ENCODE data around the gene CX3CL1. TPM values are rescaled to one million over a fixed set of nuclear protein-coding genes. Genes with fewer than 3 reads are reported as not detected.

Gene CX3CL1
- total and polyA plus RNA-seq, 7 donors, result 3.3 to 13.5 (median 6.2) TPM

DNA sequence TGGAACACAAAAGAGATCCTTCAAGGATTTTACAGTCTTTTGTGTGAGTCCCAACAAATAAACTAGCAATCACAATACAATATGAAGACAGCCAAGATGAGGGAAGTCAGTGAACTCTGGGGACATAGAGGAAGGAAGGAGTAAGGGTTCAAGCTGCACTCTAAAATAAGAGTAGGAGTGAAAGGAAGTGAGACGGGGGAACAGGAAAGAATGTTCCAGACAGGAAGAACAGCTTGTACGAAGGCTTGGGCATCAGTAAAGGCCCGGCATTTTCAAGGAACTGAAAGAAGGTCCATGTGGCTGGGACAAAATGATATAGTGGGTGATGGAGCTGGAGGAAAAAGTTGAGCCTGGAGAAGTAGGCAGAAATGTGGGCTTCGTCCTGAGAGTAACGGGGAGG, 36.8 kb downstream of the CX3CL1 start:
- 69 to 86% (median 71%) methylated on average over 5 of the region's 5 CpGs for WGBS, 3 donors
- Histone ChIP-seq H3K27ac (no peak overlapping the region), H3K36me3 (ENCODE audit: insufficient read depth in 1 of 2, low read depth in 1 of 2) (no peaks in the 10 kb centered on the region), H3K9me3 (no peaks in the 10 kb centered on the region), H3K27me3 (ENCODE audit: insufficient read depth in 3 of 3, low read length in 2 of 3) (peaks cover 0 to 9% (median 0%) of the 10 kb centered on the region in 3 donors), H3K4me1 (no peaks in the 10 kb centered on the region), H3K4me3 (no peak overlapping the region)
- DNase-seq (no peak), ATAC-seq (no peak)
- TF ChIP-seq, protein P1, sequence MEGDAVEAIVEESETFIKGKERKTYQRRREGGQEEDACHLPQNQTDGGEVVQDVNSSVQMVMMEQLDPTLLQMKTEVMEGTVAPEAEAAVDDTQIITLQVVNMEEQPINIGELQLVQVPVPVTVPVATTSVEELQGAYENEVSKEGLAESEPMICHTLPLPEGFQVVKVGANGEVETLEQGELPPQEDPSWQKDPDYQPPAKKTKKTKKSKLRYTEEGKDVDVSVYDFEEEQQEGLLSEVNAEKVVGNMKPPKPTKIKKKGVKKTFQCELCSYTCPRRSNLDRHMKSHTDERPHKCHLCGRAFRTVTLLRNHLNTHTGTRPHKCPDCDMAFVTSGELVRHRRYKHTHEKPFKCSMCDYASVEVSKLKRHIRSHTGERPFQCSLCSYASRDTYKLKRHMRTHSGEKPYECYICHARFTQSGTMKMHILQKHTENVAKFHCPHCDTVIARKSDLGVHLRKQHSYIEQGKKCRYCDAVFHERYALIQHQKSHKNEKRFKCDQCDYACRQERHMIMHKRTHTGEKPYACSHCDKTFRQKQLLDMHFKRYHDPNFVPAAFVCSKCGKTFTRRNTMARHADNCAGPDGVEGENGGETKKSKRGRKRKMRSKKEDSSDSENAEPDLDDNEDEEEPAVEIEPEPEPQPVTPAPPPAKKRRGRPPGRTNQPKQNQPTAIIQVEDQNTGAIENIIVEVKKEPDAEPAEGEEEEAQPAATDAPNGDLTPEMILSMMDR (IDR thresholded peaks at IDR 0.05), result no peak
- intact Hi-C loops (cut with DNase I), result no loop called here

DNA sequence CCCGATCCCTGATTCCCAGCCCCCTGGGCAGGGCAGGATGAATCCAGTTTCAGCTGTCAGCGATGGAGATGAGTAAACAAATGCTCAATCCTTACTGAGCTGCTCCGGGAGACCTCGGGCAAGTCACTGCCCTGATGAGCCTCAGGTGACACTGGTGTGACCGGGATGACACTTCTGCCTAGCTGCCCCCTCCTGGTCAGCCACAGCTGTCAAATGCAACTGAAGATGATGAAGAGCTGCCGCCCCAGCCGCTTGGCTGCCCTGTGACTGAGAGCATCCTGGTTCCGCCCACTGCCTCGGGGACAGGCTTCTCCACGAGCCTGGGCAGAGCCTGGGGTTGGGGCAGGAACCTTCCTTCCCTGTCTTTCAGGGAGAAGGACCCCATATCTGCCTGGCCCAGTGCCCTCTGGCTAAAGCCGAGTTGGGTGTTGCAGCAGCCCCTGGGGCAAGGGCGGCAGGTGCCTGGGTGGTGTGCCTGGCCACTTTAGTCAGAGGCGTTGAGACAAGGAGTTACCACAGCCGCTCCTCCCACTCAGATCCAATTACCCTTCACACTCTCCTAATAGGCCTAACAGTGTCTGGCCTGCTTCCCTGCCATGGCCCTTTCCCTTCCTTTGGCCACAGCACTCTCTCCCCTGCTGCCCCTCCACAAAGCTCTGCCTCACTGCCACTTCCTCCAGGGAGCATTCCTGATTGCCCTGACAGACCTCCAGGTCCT, 37.7 kb downstream of the CX3CL1 start:
- no peaks in the 10 kb centered on the region for H3K36me3 ChIP-seq (ENCODE audit: insufficient read depth in 1 of 2, low read depth in 1 of 2)
- no peaks in the 10 kb centered on the region for H3K9me3 ChIP-seq
- H3K4me3 ChIP-seq, result no peak overlapping the region
- ATAC-seq (peak in 1 of 4 donors; percentile 31), DNase-seq (no peak)
- WGBS, 3 donors, result 49 to 56% (median 54%) methylated on average over 12 to 14 of the region's 14 CpGs
- TF ChIP-seq, protein P1 (IDR thresholded peaks at IDR 0.05), result no peak
- no peaks in the 10 kb centered on the region for H3K4me1 ChIP-seq
- peaks cover 0 to 9% (median 0%) of the 10 kb centered on the region in 3 donors for H3K27me3 ChIP-seq (ENCODE audit: insufficient read depth in 3 of 3, low read length in 2 of 3)
- intact Hi-C loops (cut with DNase I), result loop anchor here in 1 of 2 donors (10.0 kb wide), 1 partner anchor 325 kb away; no protein-coding TSS in a partner anchor
- no peak overlapping the region for H3K27ac ChIP-seq

DNA sequence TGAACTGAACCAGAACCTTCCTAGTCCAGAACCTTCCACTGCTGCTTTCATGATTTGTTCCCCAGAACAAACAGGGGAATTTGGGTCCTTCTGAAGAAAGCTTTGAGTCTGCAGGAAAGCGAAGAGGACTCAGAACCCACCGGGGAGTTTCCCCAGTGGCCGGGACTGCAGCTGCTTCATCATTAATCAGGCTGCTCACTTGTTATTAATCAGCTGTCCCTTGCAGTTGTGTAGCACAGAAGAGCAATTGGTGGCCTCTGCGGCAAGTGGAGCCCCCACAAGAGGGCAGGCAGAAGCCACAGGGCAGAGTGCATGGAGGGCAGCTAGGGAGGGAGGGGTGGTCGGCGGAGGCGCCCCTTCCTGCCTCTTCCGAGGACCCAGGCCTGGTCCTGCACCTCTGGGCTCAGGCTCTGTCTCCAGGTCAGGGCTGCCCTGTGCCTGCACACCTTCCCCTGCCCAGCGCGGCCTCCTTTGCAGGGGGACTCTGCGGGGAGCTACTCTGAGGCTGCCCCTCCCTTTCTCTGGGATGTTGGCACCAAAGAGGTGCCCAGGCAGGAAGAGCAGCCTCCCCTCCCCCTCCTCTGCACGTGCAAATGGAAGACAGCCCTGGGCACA, 39.2 kb downstream of the CX3CL1 start:
- Histone ChIP-seq H3K36me3 (ENCODE audit: insufficient read depth in 1 of 2, low read depth in 1 of 2) (no peaks in the 10 kb centered on the region), H3K27me3 (ENCODE audit: insufficient read depth in 3 of 3, low read length in 2 of 3) (peaks cover 0 to 9% (median 0%) of the 10 kb centered on the region in 3 donors), H3K27ac (no peak overlapping the region), H3K9me3 (no peaks in the 10 kb centered on the region), H3K4me3 (no peak overlapping the region), H3K4me1 (no peaks in the 10 kb centered on the region)
- TF ChIP-seq, protein P1 (IDR thresholded peaks at IDR 0.05), result no peak
- ATAC-seq, result no peak
- 42 to 53% (median 48%) methylated on average over 10 to 12 of the region's 12 CpGs for WGBS, 3 donors
- no peak for DNase-seq
- intact Hi-C loops (cut with DNase I), result loop anchor here in 1 of 2 donors (10.0 kb wide), 1 partner anchor 327 kb away; no protein-coding TSS in a partner anchor

DNA sequence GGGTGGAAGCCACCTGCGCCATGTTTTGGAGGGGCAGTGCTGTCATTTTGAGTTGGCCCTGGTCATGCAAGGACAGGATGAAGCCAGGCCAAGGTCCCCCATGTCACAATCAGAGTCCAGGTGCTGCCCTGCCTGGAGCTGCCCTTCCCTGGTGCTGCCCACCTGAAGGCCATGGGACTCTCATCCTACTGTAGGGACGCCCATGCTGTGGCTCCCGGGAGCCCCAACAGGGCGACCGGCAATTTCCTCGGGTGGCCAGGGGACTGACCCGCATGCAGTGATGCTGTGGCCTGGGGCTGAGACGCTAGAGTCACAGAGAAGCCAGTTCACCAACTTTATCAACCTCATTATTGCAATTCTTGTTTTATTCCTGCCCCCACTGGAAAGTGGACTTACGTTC, 40.3 kb downstream of the CX3CL1 start:
- DNase-seq (no peak), ATAC-seq (no peak)
- 92 to 97% (median 94%) methylated on average over 9 of the region's 9 CpGs for WGBS, 3 donors
- Histone ChIP-seq H3K4me3 (no peak overlapping the region), H3K27me3 (ENCODE audit: insufficient read depth in 3 of 3, low read length in 2 of 3) (peaks cover 0 to 9% (median 0%) of the 10 kb centered on the region in 3 donors), H3K36me3 (ENCODE audit: insufficient read depth in 1 of 2, low read depth in 1 of 2) (no peaks in the 10 kb centered on the region), H3K4me1 (peaks cover 4% of the 10 kb centered on the region), H3K9me3 (no peaks in the 10 kb centered on the region), H3K27ac (no peak overlapping the region)
- TF ChIP-seq, protein P1 (IDR thresholded peaks at IDR 0.05), result no peak
- intact Hi-C loops (cut with DNase I), result loop anchor here in 1 of 2 donors (10.0 kb wide), 1 partner anchor 328 kb away; no protein-coding TSS in a partner anchor

Data from psoas muscle (tissue), 8 donors.